Measurements from ENCODE around the gene SLC16A5. TPM values are rescaled to one million over a fixed set of nuclear protein-coding genes. Genes with fewer than 3 reads are reported as not detected.

The SLC16A5 gene
- total and polyA plus RNA-seq, 3 donors from 2014 or later = 6.4 to 11.1 (median 6.9) TPM

DNA sequence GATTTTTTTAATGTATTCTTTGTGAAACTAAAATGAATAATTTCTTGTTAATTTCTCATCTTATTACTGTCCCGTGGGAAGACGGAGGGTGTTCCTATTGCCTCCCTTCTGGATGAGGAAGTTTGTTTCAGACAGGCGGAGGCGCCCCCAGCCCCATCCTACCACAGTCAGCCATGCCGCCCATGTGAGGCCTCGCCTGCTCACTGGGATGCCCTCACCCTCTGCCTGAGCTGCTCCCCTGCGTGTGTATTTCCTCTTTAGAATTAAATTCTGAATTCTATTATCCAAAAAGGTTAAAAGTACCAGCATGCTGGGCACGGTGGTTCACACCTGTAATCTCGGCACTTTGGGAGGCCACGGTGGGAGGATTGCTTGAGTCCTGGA lies 26.7 kb upstream of the SLC16A5 start:
- Histone ChIP-seq H3K27me3 (no peaks in the 10 kb centered on the region), H3K4me3 (no peak overlapping the region), H3K27ac (no peak overlapping the region), H3K9me3 (no peaks in the 10 kb centered on the region), H3K36me3 (ENCODE audit: low read depth, missing control alignments) (no peaks in the 10 kb centered on the region), H3K4me1 (peaks cover 12% of the 10 kb centered on the region)
- intact Hi-C loops (cut with DNase I; ENCODE audit: low total_unique reads) = no loop called here
- DNase-seq = no peak
- TF ChIP-seq, protein P1, sequence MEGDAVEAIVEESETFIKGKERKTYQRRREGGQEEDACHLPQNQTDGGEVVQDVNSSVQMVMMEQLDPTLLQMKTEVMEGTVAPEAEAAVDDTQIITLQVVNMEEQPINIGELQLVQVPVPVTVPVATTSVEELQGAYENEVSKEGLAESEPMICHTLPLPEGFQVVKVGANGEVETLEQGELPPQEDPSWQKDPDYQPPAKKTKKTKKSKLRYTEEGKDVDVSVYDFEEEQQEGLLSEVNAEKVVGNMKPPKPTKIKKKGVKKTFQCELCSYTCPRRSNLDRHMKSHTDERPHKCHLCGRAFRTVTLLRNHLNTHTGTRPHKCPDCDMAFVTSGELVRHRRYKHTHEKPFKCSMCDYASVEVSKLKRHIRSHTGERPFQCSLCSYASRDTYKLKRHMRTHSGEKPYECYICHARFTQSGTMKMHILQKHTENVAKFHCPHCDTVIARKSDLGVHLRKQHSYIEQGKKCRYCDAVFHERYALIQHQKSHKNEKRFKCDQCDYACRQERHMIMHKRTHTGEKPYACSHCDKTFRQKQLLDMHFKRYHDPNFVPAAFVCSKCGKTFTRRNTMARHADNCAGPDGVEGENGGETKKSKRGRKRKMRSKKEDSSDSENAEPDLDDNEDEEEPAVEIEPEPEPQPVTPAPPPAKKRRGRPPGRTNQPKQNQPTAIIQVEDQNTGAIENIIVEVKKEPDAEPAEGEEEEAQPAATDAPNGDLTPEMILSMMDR (IDR thresholded peaks at IDR 0.05) = no peak
- TF ChIP-seq POLR2A (IDR thresholded peaks at IDR 0.05) = no peak
- 93 to 94% methylated on average over 10 of the region's 10 CpGs for WGBS, 2 donors

DNA sequence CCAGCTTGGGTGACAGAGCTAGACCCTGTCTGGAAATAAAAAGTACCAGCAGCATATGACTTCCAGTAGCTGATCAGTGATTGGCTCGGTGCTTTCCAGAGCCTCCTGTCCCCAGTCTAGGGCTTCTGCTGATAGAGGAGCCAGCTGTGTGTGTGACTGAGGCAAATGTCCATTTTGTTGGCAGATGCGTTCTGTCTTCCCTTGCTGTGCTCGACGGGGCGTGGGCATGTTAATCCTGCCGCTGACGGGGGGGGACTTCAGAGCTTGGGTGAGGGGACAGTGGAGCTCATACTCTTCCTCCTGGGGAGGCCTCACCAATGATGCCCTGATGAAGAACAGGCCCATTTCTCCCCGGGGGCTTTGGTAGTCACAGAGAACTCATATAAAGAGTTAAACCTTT lies 26.1 kb upstream of the SLC16A5 start:
- no peaks in the 10 kb centered on the region for H3K9me3 ChIP-seq
- no peak for DNase-seq
- 85 to 87% methylated on average over 6 to 8 of the region's 8 CpGs for WGBS, 2 donors
- H3K4me1 ChIP-seq = peaks cover 12% of the 10 kb centered on the region
- H3K27me3 ChIP-seq = no peaks in the 10 kb centered on the region
- TF ChIP-seq POLR2A (IDR thresholded peaks at IDR 0.05) = no peak
- TF ChIP-seq, protein P1 (IDR thresholded peaks at IDR 0.05) = no peak
- intact Hi-C loops (cut with DNase I; ENCODE audit: low total_unique reads) = no loop called here
- no peak overlapping the region for H3K27ac ChIP-seq
- H3K4me3 ChIP-seq = no peak overlapping the region
- H3K36me3 ChIP-seq (ENCODE audit: low read depth, missing control alignments) = no peaks in the 10 kb centered on the region

DNA sequence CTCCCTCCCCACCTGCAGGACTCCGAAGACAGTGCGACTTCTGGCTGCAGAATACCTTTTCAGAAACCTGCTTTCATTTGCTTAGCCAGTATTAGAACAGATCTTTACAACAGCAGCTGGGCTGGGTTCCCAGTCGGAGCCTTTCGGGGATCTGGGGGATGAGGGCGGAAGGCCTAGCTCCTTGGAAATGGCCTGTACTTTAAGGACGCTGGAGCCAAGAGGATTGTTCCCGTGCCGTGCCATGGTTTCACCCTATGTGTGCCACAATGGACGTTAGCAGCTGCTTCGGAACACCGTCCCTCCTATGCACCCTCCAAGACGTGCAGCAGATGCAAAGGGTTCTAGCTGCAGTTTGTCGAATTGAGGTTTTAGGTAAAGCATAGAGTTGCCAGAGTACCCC lies 24.6 kb upstream of the SLC16A5 start:
- WGBS, 2 donors = 74 to 90% methylated on average over 6 to 13 of the region's 13 CpGs
- Histone ChIP-seq H3K27ac (no peak overlapping the region), H3K27me3 (no peaks in the 10 kb centered on the region), H3K36me3 (ENCODE audit: low read depth, missing control alignments) (no peaks in the 10 kb centered on the region), H3K9me3 (no peaks in the 10 kb centered on the region), H3K4me3 (no peak overlapping the region), H3K4me1 (peaks cover 12% of the 10 kb centered on the region)
- DNase-seq = no peak
- intact Hi-C loops (cut with DNase I; ENCODE audit: low total_unique reads) = no loop called here
- TF ChIP-seq, protein P1 (IDR thresholded peaks at IDR 0.05) = no peak
- TF ChIP-seq POLR2A (IDR thresholded peaks at IDR 0.05) = no peak

DNA sequence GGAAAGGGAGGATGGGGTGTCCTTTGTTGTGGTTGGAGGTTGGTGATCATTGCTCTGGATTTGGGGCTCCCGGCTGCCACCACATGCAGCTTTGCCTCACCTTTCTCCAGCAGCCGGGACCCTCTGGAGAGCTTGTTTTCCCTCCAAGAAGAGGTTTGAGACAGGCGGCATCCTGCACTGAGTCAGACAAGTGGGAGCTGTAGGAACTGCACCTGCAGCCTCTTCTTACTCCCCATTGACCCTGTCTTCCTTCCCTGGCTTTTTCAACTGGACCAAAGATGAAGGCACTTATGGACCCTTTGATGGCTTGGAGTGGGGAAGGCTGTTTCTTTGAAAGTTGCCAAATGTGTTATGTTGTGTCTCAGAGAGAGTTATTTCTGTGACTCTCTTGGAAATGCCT lies 24.1 kb upstream of the SLC16A5 start:
- 80 to 100% methylated on average over 1 to 3 of the region's 3 CpGs for WGBS, 2 donors
- H3K27ac ChIP-seq = no peak overlapping the region
- peaks cover 12% of the 10 kb centered on the region for H3K4me1 ChIP-seq
- H3K9me3 ChIP-seq = no peaks in the 10 kb centered on the region
- no peak for TF ChIP-seq POLR2A (IDR thresholded peaks at IDR 0.05)
- TF ChIP-seq, protein P1 (IDR thresholded peaks at IDR 0.05) = no peak
- intact Hi-C loops (cut with DNase I; ENCODE audit: low total_unique reads) = no loop called here
- DNase-seq = no peak
- H3K36me3 ChIP-seq (ENCODE audit: low read depth, missing control alignments) = no peaks in the 10 kb centered on the region
- no peaks in the 10 kb centered on the region for H3K27me3 ChIP-seq
- H3K4me3 ChIP-seq = no peak overlapping the region

DNA sequence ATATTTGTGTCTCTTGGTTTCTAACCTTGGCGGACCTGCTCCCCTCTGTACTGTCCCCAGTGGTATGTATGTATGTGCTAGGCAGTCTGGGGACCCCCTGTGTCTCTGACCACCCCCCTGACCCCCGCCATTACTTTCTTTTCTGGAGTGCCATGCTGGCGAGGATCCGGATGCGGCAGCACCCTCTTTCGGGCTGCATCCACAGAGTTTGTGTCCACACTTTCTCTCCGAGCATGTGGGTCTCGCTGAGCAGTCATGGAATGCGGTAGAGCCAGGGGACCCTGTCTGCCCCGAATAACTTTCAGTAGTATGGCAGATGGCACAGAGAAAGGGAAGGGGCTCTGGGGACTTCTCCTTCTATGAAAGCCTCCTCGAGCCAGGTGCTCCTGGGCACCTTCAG lies 23.7 kb upstream of the SLC16A5 start:
- H3K36me3 ChIP-seq (ENCODE audit: low read depth, missing control alignments) = no peaks in the 10 kb centered on the region
- H3K4me3 ChIP-seq = no peak overlapping the region
- intact Hi-C loops (cut with DNase I; ENCODE audit: low total_unique reads) = no loop called here
- DNase-seq = no peak
- 94 to 96% methylated on average over 11 of the region's 11 CpGs for WGBS, 2 donors
- no peaks in the 10 kb centered on the region for H3K9me3 ChIP-seq
- TF ChIP-seq POLR2A (IDR thresholded peaks at IDR 0.05) = no peak
- TF ChIP-seq, protein P1 (IDR thresholded peaks at IDR 0.05) = no peak
- H3K4me1 ChIP-seq = peaks cover 12% of the 10 kb centered on the region
- H3K27me3 ChIP-seq = no peaks in the 10 kb centered on the region
- no peak overlapping the region for H3K27ac ChIP-seq
